Activated T-cell treated with anti-CD3 and anti-CD28 coated beads, Interleukin-2, amount 50 U/mL, for 48 hours (primary cell): ENCODE results near the gene NPBWR2.
"Not testable (repeated sequence)": the region's sequence is repeated elsewhere in the genome, so short reads cannot be mapped to it uniquely, and the experiment has no call there.

Experiments
- DNase-seq, 2 experiments: peaks; one replicate each; pipeline ENCODE4 v3.0.0-alpha.2; 2020

NPBWR2 gene

DNA sequence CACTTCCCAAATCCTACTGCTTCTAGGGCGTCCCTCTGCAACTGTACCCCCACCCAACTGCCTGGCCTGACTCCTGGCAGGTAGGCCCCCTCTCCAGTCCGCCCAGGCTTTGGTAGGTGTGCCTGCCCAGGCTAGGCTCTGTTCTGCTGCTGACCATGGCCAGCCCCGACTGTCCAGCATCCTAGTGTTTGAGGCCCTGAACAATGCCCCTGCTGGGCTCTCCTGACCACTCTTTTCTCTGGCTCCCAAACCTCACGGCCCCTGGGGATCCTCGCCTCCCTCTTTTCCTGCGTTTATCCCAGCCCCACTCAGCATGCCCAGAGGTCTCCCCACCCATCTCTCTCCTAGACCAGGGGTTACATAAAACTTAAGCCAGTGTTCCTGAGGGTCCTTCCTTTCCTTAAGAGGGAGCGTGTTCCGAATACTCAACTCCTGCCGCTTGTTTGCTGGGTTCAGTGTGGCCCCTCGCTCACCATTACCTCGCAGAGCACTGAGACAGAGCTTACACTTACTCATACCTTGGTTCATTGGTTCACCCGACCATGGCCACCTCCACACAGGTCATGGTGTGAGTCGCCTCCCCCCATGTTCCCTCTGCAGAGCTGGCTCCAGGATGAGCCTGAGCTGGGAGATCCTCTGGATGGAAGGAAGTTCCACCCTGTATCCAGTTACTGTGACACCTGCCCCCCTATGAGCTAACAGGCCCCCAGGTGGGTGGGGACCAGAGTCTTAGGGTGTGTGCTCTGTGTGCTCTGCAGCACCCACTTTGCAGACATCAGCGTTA lies 35.8 kb upstream of the NPBWR2 start:
- DNase-seq = no peak

DNA sequence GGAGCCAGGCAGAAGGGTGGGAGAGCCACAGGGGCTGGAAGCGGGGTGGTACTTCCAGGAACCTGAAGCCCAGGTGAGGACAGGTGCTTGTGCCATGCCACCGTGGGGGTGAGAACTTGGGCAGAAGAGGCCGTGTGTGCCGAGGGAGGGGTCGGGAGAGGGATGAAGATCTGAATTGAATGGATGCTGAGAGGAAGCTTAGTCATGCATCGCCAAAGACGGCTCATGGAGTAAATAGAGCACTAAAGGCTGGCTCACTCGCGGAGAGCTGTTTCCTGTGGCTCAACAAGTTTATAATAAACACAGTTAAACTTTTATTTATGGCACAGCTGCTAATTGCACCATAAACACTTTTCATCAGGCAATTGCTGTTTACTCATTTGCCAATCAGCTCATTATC lies 35.2 kb upstream of the NPBWR2 start:
- no peak for DNase-seq

DNA sequence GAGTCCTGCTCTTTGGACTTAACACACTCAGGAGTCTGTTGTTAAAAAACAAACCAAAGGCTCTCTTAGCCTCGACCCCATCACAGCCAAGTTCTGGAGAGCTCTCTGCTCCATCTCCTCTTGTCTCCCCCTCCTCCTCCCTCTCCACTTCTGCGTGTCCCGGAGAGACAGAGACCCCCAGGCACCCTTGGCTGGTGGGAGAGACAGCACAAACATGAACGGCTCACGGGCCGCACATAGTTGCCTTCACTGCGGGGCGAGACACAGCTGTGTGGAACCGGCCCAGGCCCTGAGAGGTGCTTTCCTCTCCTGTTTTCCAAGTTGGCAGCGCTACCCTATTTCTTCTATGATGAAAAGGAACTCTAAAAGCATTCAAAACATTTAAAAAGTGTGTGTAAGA lies 33.6 kb upstream of the NPBWR2 start:
- no peak for DNase-seq

DNA sequence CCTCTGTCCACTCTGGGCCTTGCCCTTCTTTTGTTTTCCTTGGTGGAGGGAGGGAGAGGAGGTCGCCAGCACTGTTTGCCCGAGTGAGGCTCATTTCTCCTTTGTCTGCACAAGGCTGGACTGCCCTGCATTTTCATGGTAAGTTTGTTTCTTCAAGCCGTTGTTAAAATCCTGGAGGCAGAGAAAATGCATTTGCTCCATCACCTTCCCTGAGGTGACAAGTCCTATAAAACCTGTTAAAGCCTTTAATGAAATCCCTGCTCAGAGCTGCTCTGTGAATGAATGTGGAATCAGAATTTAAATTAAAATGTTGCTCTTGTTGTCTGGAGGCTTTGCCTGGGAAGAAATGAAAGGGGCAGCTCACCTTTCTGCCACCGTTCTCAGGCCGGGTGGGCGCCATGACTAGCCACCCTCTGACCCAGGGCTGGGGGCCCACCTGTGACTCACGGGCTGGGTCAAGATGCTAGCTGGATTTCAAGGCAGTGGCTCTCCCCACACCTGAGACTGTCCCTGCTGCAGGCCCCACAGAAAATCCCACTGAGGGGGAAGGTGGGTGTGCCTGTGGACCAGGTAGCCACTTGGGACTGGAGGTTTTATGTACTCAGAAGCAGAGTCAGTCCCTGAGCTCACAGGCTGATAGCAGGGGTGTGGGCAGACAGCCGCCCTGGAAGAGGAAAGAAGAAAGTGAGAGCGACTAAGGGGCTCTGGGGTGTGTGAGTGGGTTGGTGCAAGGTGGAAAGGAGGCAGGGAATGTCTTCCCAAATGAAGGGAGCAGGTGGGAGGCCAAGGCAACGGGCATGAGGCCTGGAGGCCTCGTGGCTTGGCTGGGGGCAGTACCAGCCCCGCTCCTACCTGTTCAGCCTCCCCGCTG lies 32.9 kb upstream of the NPBWR2 start:
- no peak for DNase-seq

DNA sequence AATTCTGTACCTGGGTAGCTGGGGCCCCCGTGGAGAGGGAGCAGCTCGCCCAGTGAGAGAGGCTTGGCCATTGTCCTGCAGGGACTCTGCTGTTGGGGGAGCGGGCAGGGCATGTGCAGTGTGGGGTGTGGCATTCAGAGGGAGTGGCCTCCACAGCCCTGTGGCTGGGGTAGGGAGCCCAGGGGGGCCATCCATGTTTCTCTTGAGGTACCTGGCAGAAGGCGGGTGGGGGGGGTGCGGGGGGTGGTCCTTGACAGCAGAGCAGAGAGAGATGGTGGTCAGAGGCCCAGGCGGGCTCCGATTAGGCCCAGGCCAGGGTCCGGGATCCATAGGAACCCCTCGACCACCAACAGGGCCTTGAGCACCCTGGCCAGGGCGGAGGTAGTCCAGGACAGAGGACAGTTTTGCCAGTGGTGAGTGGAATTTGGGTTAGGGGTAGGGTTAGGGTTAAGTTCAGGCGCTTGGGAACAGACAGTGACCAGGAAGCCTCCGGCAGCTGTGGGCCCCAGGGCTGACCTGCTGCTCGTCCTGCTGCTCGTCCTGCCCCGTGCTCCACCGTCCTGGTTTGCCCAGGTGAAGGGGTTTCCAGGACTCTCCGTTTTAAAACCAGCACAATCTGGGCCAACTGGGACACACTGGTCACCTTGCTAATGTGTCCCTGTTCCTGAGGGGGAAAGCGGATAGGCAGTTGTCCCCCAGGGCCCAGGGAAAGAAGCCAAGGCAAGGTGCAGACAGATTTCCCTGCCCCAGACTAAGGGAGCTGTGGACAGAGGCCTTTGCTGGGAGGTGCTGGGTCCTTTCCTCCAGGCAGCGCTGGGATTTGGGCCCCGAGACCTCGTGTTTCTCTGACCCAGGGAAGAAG lies 32.1 kb upstream of the NPBWR2 start:
- no peak for DNase-seq

DNA sequence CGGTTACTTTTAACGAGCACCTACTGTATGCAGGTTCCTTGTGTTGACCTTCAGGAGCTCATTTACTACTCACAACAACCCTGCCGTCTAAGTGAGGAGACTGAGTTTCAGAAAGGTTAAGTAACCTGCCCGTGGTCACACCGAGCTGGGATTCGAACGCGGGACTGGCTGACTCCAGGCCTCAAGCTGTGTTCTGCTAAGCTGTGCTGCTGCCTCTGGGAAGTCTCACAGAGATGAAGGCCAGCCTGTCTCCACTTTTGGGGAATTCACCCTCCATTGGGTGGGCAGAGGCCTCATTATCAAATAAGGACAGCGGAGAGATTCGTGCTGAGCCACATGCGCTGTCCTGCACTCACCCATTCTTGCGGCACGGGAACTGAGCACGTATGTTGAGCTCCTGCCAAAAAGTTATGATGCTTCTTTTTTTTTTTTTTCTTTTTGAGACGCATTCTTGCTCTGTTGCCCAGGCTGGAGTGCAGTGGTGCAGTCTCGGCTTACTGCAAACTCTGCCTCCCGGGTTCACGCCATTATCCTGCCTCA lies 31.0 kb upstream of the NPBWR2 start:
- DNase-seq = no peak

DNA sequence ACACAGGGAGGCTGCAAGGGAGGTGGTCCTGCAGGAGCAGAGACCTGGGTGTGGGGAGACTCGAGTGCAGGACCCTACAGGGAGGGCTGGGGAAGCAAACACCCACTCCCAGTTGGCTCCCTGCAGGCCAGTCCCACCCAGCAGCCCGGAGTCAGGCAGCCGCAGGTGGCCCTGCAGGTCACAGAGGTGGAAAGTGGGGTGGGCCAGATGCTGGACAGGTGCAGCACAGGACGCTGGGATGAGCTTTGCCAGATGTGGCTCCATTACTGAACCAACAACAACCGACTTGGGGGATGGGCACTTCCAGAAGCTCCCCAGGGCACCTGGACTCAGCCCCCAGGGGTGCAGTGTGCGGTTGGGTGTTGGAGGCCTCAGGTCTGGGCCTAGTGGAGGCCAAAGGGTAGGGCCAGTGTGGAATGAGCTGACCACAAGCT lies 30.2 kb upstream of the NPBWR2 start:
- DNase-seq = no peak

DNA sequence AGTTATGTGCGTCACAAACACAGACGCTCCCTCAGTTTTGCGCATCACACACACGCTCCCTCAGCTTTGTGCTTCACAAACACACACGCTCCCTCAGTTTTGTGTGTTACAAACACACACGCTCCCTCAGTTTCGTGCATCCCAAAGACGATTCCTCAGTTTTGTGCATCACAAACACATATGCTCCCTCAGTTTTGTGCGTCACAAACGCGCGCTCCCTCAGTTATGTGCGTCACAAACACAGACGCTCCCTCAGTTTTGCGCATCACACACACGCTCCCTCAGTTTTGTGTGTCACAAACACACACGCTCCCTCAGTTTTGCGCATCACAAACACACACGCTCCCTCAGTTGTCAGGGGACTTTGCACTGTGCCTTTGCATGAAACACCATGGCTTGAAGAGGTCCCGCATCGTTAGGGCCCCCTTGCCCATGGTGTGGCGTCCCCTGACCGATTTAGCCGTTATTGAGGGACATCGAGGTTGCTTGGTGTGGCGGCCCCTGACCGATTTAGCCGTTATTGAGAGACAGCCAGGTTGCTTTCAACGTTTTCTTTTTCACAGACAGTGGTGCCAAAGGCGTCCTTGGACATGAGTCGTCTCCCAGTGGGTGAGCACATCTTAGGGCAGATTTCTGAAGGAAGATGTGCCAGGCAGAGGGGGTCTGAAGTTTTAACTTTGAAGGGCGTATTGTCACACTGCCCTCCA lies 28.8 kb upstream of the NPBWR2 start:
- DNase-seq = no peak

DNA sequence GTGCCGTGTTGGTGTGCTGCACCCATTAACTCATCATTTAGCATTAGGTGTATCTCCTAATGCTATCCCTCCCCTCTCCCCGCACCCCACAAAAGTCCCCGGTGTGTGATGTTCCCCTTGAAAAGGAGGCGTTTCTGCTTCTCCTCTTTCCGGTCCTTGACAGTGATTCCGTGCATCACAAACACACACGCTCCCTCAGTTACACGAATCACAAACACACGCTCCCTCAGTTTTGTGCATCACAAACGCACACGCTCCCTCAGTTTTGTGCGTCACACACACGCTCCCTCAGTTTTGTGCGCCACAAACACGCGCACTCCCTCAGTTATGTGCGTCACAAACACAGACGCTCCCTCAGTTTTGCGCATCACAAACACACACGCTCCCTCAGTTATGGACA lies 27.4 kb upstream of the NPBWR2 start:
- not testable (repeated sequence) for DNase-seq

DNA sequence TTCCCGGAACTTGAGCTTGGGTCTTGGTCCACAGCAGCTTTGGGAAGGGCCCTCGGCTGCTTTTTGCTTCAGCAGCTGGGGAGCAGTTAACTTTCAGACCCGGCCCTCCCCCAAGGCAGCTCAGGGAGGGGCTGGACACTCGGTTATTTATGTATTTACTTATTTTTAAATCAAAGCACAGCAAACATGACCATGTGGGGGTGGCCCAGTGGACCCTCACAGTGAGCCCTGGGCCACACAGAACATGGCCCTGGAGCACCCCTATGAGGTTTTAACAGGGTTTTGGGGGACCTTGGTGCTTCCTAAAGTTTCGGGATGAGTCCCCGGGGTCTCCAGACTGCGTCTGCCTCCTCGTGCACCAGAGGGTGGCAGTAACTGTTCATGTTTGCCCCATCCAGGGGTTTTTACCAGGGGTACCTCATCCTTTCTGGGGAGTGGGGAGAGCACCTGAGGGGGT lies 26.6 kb upstream of the NPBWR2 start:
- DNase-seq = no peak

DNA sequence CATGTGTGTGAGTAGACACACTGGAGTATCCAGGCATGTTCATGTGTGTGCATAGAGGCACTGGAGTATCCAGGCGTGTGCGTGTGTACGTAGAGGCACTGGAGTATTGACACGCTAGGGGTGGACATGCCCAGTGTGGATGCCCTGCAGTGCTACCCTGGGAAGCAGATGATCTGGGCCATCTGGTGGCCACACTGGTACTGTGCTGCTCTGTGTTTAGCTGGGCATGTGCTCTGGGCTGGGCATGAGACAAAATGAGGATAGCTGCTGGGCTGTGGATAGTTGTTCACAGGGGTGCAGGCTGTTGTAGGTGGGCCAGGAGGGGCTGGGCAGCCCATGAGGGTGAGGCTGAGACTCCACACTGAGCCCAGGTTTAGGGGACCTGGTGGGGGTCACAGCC lies 24.0 kb upstream of the NPBWR2 start:
- no peak for DNase-seq

DNA sequence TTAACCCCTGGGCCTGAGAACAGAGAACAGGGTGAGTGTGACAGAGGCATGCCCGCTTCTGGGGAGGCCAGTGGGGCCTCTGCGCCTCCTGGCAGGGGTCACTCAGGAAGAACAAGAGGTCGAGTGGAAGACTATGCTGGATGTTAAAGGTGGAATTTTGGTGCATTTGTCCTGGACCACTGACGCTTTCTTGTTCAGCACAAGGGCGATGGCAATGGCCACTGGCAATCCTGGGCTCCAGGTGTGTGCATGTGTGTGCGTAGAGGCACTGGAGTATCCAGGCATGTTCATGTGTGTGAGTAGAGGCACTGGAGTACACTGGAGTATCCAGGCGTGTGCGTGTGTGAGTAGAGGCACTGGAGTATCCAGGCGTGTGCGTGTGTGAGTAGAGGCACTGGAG lies 23.5 kb upstream of the NPBWR2 start:
- no peak for DNase-seq

DNA sequence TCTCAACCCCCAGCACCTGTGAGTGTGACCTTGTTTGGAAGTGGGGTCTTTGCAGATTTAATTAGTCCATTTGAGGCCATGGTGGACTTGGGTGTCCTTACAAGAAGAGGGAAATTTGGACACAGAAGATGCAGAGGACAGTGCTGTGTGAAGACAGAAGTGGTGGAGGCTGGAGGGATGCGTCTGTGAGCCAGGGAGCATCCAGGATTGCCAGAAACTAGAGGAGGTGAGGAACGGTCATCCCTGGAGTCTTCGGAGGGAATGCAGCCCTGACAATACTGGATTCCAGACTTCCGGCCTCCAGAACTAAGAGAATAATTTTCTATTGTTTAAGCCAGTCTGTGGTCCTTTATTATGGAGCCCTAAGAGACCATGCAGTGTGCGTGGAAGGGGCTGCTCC lies 22.9 kb upstream of the NPBWR2 start:
- DNase-seq = no peak

DNA sequence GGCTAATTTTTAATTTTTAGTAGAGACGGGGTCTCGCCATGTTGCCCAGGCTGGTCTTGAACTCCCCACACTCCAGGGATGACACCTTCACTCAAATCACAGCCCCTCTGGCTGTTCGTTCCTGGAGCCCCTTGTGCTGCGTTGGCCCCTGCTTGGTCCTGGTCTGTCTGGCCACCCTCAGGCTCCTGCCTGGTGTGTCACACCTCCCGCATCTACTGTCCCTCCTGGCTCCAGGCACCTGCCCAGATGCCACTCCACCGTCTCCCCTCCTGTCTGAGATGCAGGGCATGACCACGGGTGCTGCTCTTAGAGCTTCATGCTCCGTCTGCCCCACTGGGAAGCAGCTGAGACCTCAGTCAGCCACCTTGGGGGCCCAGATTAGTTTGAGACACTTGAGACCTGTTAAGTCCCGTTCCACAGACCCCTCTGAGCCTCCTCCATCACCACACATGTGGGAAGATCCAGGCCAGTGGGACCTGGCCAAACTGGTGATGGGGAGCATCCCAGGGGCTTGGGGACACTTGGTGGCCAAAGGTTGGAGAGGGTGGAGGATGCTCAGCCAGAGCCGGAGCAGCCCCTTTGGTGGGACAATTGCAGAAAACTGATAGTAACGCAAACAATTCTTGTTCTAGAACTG lies 21.9 kb upstream of the NPBWR2 start:
- no peak for DNase-seq

DNA sequence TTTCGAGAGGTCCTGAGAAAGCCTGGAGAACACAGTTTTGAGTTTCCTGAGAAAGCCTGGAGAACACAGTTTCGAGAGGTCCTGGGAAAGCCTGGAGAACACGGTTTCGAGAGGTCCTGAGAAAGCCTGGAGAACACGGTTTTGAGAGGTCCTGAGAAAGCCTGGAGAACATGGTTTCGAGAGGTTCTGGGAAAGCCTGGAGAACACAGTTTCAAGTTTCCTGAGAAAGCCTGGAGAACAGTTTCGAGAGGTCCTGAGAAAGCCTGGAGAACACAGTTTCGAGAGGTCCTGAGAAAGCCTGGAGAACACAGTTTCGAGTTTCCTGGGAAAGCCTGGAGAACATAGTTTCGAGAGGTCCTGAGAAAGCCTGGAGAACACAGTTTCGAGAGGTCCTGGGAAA lies 16.2 kb upstream of the NPBWR2 start:
- DNase-seq = not testable (repeated sequence)

DNA sequence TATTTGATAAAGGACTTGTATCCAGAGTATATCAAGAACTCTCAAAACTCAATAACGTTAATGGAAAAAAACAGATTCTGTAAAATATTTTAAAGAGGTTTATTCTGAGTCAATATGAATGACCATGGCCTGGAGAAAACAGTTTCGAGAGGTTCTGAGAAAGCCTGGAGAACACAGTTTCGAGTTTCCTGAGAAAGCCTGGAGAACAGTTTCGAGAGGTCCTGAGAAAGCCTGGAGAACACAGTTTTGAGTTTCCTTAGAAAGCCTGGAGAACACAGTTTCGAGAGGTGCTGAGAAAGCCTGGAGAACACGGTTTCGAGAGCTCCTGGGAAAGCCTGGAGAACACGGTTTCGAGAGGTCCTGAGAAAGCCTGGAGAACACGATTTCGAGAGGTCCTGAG lies 15.6 kb upstream of the NPBWR2 start:
- not testable (repeated sequence) for DNase-seq

DNA sequence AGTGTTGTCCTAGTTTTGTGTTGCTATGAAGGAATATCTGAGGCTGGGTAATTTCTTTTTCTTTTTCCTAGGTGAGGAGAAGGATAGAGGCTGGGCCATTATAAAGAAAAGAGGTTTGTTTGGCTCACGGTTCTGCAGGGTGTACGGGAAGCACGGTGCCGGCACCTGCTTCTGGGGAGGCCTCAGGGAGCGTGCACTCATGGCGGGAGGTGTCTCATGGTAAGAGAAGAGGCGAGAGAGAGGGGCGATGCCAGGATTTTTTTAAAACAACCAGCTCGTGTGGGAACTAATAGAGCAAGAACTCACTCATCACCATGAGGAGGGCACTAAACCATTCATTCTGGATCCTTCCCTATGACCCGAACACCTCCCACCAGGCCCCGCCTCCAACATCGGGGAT lies 14.2 kb upstream of the NPBWR2 start:
- DNase-seq = no peak

DNA sequence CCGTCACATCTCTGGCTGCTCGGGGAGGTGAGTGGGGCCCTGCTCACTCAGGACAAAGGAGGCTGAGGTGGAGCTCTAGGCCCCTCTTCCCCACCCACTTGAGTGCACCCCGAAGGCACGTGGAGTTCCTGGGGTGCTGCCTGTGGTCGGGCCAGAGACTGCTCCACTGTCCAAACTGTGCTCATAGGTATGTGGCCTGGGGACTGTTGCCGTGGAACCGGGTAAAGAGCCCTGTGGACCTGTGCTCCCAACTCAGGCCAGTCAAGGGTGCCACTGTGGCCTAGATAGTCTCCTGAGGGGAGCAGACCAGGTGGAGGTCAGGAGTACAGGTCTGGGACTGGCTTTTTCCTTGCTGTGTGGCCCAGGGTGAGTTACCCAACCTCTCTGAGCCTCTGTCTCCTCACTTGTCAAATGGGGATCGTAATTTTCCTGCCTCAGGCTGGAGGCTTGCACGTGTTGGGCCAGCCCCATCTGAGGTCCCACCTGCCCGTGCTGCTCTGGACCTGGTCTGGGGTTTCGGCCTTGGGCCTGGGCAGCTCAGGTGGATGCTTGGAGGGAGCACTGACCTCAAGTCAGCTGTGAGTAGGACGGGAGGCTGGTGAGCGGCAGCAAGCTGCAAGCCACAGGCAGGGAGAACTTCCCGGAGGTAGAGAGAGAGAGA lies 12.4 kb upstream of the NPBWR2 start:
- no peak for DNase-seq

DNA sequence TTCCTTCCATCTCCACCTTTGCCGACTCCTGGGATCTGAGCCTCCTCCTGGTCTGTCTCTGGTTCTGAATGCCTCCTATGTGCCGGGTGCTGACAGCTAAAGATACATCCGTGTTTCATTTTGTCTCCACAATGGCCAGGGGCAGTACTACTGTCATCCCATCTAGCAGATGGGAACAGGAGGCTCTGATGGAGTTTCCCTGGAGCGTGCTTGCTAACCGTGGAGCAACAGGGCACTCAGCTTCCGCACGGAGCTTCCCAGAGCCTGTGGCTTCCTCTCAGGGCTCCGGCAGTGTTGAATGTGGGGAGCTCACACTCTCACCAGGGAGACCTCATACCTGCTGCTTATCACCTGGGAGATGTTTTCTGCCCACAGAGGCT lies 11.9 kb upstream of the NPBWR2 start:
- peak; percentile 19 to 20 for DNase-seq

DNA sequence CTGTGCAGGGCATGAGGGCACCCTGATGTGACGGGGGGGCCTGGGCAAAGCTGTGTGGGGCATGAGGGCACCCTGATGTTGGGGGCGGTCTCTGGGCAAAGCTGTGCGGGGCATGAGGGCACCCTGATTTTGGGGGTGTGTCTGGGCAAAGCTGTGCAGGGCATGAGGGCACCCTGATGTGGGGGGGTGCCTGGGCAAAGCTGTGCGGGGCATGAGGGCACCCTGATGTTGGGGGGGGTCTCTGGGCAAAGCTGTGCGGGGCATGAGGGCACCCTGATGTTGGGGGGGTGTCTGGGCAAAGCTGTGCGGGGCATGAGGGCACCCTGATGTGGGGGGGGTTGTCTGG lies 10.0 kb upstream of the NPBWR2 start:
- peak in 1 of 2 experiments; percentile 5 for DNase-seq
